HG03139 (cell line): ENCODE results near the gene CNP.

ENCODE experiments used
- ATAC-seq: cut with Tn5 transposase; IDR thresholded peaks from one replicate; pipeline ENCODE4 v1.9.1; 2021; ENCODE audit not compliant: unreplicated experiment

CNP gene

GRCh38 chr17:41972571-41973407, 6.2 kb downstream of the CNP start:
- ATAC-seq, result no peak

- ATAC-seq, result no peak
Measured at GRCh38 chr17:41973408-41973811, 6.8 kb downstream of the CNP start.

GRCh38 chr17:41974031-41974430, 7.4 kb downstream of the CNP start:
- ATAC-seq, result no peak

GRCh38 chr17:41974658-41975057, 8.1 kb downstream of the CNP start:
- no peak for ATAC-seq

GRCh38 chr17:41975099-41976083, 8.8 kb downstream of the CNP start:
- no peak for ATAC-seq

- ATAC-seq, result no peak
Measured at GRCh38 chr17:41976142-41976768, 9.7 kb downstream of the CNP start.

- no peak for ATAC-seq
Measured at GRCh38 chr17:41977991-41978390, 11.4 kb downstream of the CNP start.

- no peak for ATAC-seq
Measured at GRCh38 chr17:41982026-41982760, 15.6 kb downstream of the CNP start.

GRCh38 chr17:41984454-41984853, 17.9 kb downstream of the CNP start:
- no peak for ATAC-seq

- no peak for ATAC-seq
Measured at GRCh38 chr17:41985919-41986318, 19.3 kb downstream of the CNP start.

GRCh38 chr17:41986634-41987033, 20.0 kb downstream of the CNP start:
- no peak for ATAC-seq

- ATAC-seq, result no peak
Measured at GRCh38 chr17:41987642-41988041, 21.0 kb downstream of the CNP start.

GRCh38 chr17:41988418-41988817, 21.8 kb downstream of the CNP start:
- no peak for ATAC-seq

GRCh38 chr17:41989702-41990419, 23.3 kb downstream of the CNP start:
- ATAC-seq, result no peak

GRCh38 chr17:41992576-41992975, 26.0 kb downstream of the CNP start:
- ATAC-seq, result no peak

GRCh38 chr17:41996855-41997164, 30.2 kb downstream of the CNP start:
- ATAC-seq, result no peak

- ATAC-seq, result no peak
Measured at GRCh38 chr17:41998497-41998896, 31.9 kb downstream of the CNP start.

GRCh38 chr17:42000413-42001133, 34.0 kb downstream of the CNP start:
- ATAC-seq, result no peak

- ATAC-seq, result no peak
Measured at GRCh38 chr17:42001729-42002128, 35.1 kb downstream of the CNP start.
